ENCODE data around the gene PDE1A. TPM values are rescaled to one million over a fixed set of nuclear protein-coding genes. Genes with fewer than 3 reads are reported as not detected.

Gene PDE1A
- 14.5 TPM for total RNA-seq

- TF ChIP-seq POLR2A (IDR thresholded peaks at IDR 0.05): no peak
- no peak for TF ChIP-seq CTCF (IDR thresholded peaks at IDR 0.05)
- no peak for TF ChIP-seq POLR2AphosphoS5 (IDR thresholded peaks at IDR 0.05; ENCODE audit: insufficient read depth in 1 of 2, low read depth in 1 of 2)
- no peak for DNase-seq (ENCODE audit: extremely low spot score in 2 of 2)
- Histone ChIP-seq H3K4me3 (peak within 1 kb of the TSS; percentile 22 to 40), H3K27ac (peak within 1 kb of the TSS; percentile 62), H3K4me1 (peaks cover 14% of the 10 kb centered on the region), H3K9me3 (no peaks in the 10 kb centered on the region), H3K27me3 (no peaks in the 10 kb centered on the region), H3K36me3 (no peaks in the 10 kb centered on the region)
- intact Hi-C loops (cut with DNase I): loop anchor here (10.0 kb wide), 1 partner anchor 52 kb away; no protein-coding TSS in a partner anchor
These were observed at the start of gene PDE1A for GRCh38 chr2:182426918-182427240. TSS of gene PDE1A (minus strand) at chr2:182427036.

- Histone ChIP-seq H3K4me3 (no peak overlapping the region), H3K4me1 (no peaks in the 10 kb centered on the region), H3K36me3 (no peaks in the 10 kb centered on the region), H3K27me3 (no peaks in the 10 kb centered on the region), H3K27ac (no peak overlapping the region), H3K9me3 (no peaks in the 10 kb centered on the region)
- intact Hi-C loops (cut with DNase I): no loop called here
- TF ChIP-seq CTCF (IDR thresholded peaks at IDR 0.05) (no peak), POLR2A (IDR thresholded peaks at IDR 0.05) (no peak), POLR2AphosphoS5 (IDR thresholded peaks at IDR 0.05; ENCODE audit: insufficient read depth in 1 of 2, low read depth in 1 of 2) (no peak)
- no peak for DNase-seq (ENCODE audit: extremely low spot score in 2 of 2)
These were observed 46.8 kb upstream of the PDE1A start for GRCh38 chr2:182473635-182474034.

GRCh38 chr2:182463760-182464159, 36.9 kb upstream of the PDE1A start:
- Histone ChIP-seq H3K36me3 (no peaks in the 10 kb centered on the region), H3K9me3 (no peaks in the 10 kb centered on the region), H3K4me3 (no peak overlapping the region), H3K4me1 (no peaks in the 10 kb centered on the region), H3K27ac (no peak overlapping the region), H3K27me3 (no peaks in the 10 kb centered on the region)
- no peak for DNase-seq (ENCODE audit: extremely low spot score in 2 of 2)
- intact Hi-C loops (cut with DNase I): no loop called here
- TF ChIP-seq POLR2A (IDR thresholded peaks at IDR 0.05) (no peak), CTCF (IDR thresholded peaks at IDR 0.05) (no peak)

GRCh38 chr2:182456784-182457183, 29.9 kb upstream of the PDE1A start:
- no peaks in the 10 kb centered on the region for H3K36me3 ChIP-seq
- intact Hi-C loops (cut with DNase I): no loop called here
- no peaks in the 10 kb centered on the region for H3K9me3 ChIP-seq
- H3K27me3 ChIP-seq: no peaks in the 10 kb centered on the region
- no peak overlapping the region for H3K4me3 ChIP-seq
- H3K27ac ChIP-seq: no peak overlapping the region
- DNase-seq (ENCODE audit: extremely low spot score in 2 of 2): no peak
- no peaks in the 10 kb centered on the region for H3K4me1 ChIP-seq
- TF ChIP-seq POLR2A (IDR thresholded peaks at IDR 0.05) (no peak), POLR2AphosphoS5 (IDR thresholded peaks at IDR 0.05; ENCODE audit: insufficient read depth in 1 of 2, low read depth in 1 of 2) (no peak), CTCF (IDR thresholded peaks at IDR 0.05) (no peak)

- H3K36me3 ChIP-seq: no peaks in the 10 kb centered on the region
- TF ChIP-seq CTCF (IDR thresholded peaks at IDR 0.05) (no peak), POLR2AphosphoS5 (IDR thresholded peaks at IDR 0.05; ENCODE audit: insufficient read depth in 1 of 2, low read depth in 1 of 2) (no peak), POLR2A (IDR thresholded peaks at IDR 0.05) (no peak)
- no peaks in the 10 kb centered on the region for H3K27me3 ChIP-seq
- H3K27ac ChIP-seq: no peak overlapping the region
- no peak overlapping the region for H3K4me3 ChIP-seq
- intact Hi-C loops (cut with DNase I): no loop called here
- no peaks in the 10 kb centered on the region for H3K4me1 ChIP-seq
- DNase-seq (ENCODE audit: extremely low spot score in 2 of 2): no peak
- H3K9me3 ChIP-seq: no peaks in the 10 kb centered on the region
These were observed 25.7 kb upstream of the PDE1A start for GRCh38 chr2:182452456-182452990.
